ENCODE results near the gene MSX2. TPM values are rescaled to one million over a fixed set of nuclear protein-coding genes. Genes with fewer than 3 reads are reported as not detected.

Gene MSX2
- total RNA-seq, 1 donor from 2014 or later, result 0.27 TPM

- DNase-seq, result no peak
- intact Hi-C loops (cut with DNase I), result no loop called here
- peaks cover 86% of the 10 kb centered on the region for H3K27me3 ChIP-seq (ENCODE audit: low read depth)
These were observed 7.9 kb downstream of the MSX2 start for GRCh38 chr5:174732036-174733020.

GRCh38 chr5:174733091-174733690 is 8.8 kb downstream of the MSX2 start:
- DNase-seq, result no peak
- no peak for ATAC-seq
- H3K27ac ChIP-seq, result no peak overlapping the region
- no peak overlapping the region for H3K4me3 ChIP-seq
- TF ChIP-seq, protein P1, sequence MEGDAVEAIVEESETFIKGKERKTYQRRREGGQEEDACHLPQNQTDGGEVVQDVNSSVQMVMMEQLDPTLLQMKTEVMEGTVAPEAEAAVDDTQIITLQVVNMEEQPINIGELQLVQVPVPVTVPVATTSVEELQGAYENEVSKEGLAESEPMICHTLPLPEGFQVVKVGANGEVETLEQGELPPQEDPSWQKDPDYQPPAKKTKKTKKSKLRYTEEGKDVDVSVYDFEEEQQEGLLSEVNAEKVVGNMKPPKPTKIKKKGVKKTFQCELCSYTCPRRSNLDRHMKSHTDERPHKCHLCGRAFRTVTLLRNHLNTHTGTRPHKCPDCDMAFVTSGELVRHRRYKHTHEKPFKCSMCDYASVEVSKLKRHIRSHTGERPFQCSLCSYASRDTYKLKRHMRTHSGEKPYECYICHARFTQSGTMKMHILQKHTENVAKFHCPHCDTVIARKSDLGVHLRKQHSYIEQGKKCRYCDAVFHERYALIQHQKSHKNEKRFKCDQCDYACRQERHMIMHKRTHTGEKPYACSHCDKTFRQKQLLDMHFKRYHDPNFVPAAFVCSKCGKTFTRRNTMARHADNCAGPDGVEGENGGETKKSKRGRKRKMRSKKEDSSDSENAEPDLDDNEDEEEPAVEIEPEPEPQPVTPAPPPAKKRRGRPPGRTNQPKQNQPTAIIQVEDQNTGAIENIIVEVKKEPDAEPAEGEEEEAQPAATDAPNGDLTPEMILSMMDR (IDR thresholded peaks at IDR 0.05), result no peak
- H3K9me3 ChIP-seq, result no peaks in the 10 kb centered on the region
- peaks cover 85% of the 10 kb centered on the region for H3K27me3 ChIP-seq (ENCODE audit: low read depth)
- H3K4me1 ChIP-seq, result peaks cover 10% of the 10 kb centered on the region
- intact Hi-C loops (cut with DNase I), result no loop called here
- H3K36me3 ChIP-seq, result no peaks in the 10 kb centered on the region

More at GRCh38 chr5:174732036-174733020, 7.9 kb downstream of the MSX2 start:
- ATAC-seq, result no peak
- H3K4me3 ChIP-seq, result no peak overlapping the region
- TF ChIP-seq, protein P1 (IDR thresholded peaks at IDR 0.05), result no peak
- peaks cover 10% of the 10 kb centered on the region for H3K4me1 ChIP-seq
- H3K27ac ChIP-seq, result no peak overlapping the region
- no peaks in the 10 kb centered on the region for H3K9me3 ChIP-seq
- H3K36me3 ChIP-seq, result no peaks in the 10 kb centered on the region

DNA sequence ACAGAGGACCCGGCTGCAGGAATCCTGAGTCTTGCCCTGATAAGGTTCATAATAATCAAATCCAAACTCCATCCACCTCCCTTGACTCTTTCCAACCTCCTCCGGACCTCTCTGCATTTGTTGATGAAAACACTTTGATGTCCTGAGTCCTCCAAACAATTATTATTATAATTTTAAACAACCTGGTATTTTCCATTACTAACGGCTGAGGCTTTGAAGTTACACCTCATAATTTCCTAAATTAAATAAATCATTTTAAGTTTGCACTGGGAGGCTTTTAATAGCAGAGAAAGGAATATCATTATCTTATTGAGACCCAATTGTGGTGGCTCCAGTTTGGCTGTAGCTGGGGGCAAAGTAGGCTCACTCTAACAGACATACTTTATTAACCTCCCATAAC is 9.5 kb downstream of the MSX2 start:
- peaks cover 81% of the 10 kb centered on the region for H3K27me3 ChIP-seq (ENCODE audit: low read depth)

GRCh38 chr5:174734571-174735497 is 10.5 kb downstream of the MSX2 start:
- no peak for DNase-seq
- ATAC-seq, result no peak
- Histone ChIP-seq H3K36me3 (no peaks in the 10 kb centered on the region), H3K27ac (no peak overlapping the region), H3K4me1 (peaks cover 10% of the 10 kb centered on the region), H3K4me3 (no peak overlapping the region), H3K9me3 (no peaks in the 10 kb centered on the region), H3K27me3 (ENCODE audit: low read depth) (peaks cover 76% of the 10 kb centered on the region)
- intact Hi-C loops (cut with DNase I), result no loop called here
- TF ChIP-seq, protein P1 (IDR thresholded peaks at IDR 0.05), result no peak

More for the DNA sequence above, 9.5 kb downstream of the MSX2 start:
- H3K27ac ChIP-seq, result no peak overlapping the region
- H3K4me3 ChIP-seq, result no peak overlapping the region
- TF ChIP-seq, protein P1 (IDR thresholded peaks at IDR 0.05), result no peak
- H3K36me3 ChIP-seq, result no peaks in the 10 kb centered on the region
- peaks cover 10% of the 10 kb centered on the region for H3K4me1 ChIP-seq
- no peak for DNase-seq
- H3K9me3 ChIP-seq, result no peaks in the 10 kb centered on the region
- ATAC-seq, result no peak
- intact Hi-C loops (cut with DNase I), result no loop called here
